Adrenal gland (tissue), 12 donors: ENCODE measurements around the gene SPDYE5. TPM values are rescaled to one million over a fixed set of nuclear protein-coding genes. Genes with fewer than 3 reads are reported as not detected.

ENCODE experiments used
- DNase-seq, 7 donors: peaks; one replicate each; pipeline ENCODE4 v3.0.0-alpha.2; 2019 to 2020
- H3K27ac ChIP-seq, 5 donors: fragments of 200-600 bp; sonication (generic) in 4 of 5; 1 replicate in 3 of 5; 2 replicates in 2 of 5; pipeline versions ENCODE4 v1.5.1 to v1.8.0; 2016 to 2020; ENCODE audit warnings: mild to moderate bottlenecking in 1 of 5
- H3K27me3 ChIP-seq: fragments of 200-600 bp; 2 replicates; pipeline ENCODE4 v1.8.0; 2021
- H3K36me3 ChIP-seq, 2 donors: fragments of 200-600 bp; replicated peaks in 1 of 2; 1 replicate in 1 of 2; 2 replicates in 1 of 2; pipeline versions ENCODE4 v1.5.1 to v1.8.0; 2018 to 2022
- H3K4me1 ChIP-seq, 2 donors: fragments of 200-600 bp; replicated peaks in 1 of 2; 1 replicate in 1 of 2; 2 replicates in 1 of 2; pipeline versions ENCODE4 v1.5.1 to v1.8.0; 2018 to 2021
- H3K4me3 ChIP-seq, 4 donors: fragments of 200-600 bp; sonication (generic) in 3 of 4; one replicate each; pipeline ENCODE4 v1.5.1; 2016 to 2018
- H3K9me3 ChIP-seq, 3 donors: fragments of 200-600 bp; sonication (generic) in 1 of 3; replicated peaks in 1 of 3; 1 replicate in 2 of 3; 2 replicates in 1 of 3; pipeline versions ENCODE4 v1.5.1 to v1.8.0; 2016 to 2021
- CTCF ChIP-seq, 6 experiments: fragments of 450-650 bp in 4 of 6; fragments of 200-600 bp in 2 of 6; sonication (generic) in 1 of 6; IDR thresholded peaks; 1 replicate in 5 of 6; 2 replicates in 1 of 6; pipeline versions ENCODE4 v1.5.1 to v1.8.0; 2016 to 2021; ENCODE audit warnings: antibody characterized with exemption in 6 of 6, mild to moderate bottlenecking in 2 of 6, moderate library complexity in 1 of 6
- POLR2A ChIP-seq, 2 donors: fragments of 450-650 bp; IDR thresholded peaks; one replicate each; pipeline ENCODE4 v1.6.1; 2017; ENCODE audit warnings: antibody characterized with exemption in 2 of 2, mild to moderate bottlenecking in 2 of 2, moderate library complexity in 1 of 2
- WGBS, 4 donors: extraction: QIAGEN DNeasy Blood & Tissue Kit in 2 of 4; methylation state at CpG; one replicate each; pipeline versions ENCODE4 v1.1.5 to v1.1.7; 2013 to 2017; 5-methylcytosine and 5-hydroxymethylcytosine counted together
- intact Hi-C, 2 donors: fragments of 100-400 bp; cut with DNase I; formaldehyde crosslinking; loops; one replicate each; pipeline versions ENCODE4 v1.14.1 to v1.15.0; 2022 to 2023
- polyA plus RNA-seq, 3 donors: library from polyadenylated mRNA; stranded (reverse); fragments of 200-250 nt in 2 of 3; fragments of 350-450 nt in 1 of 3; fragmentation: Illumina TruSeq in 1 of 3; extraction: RNeasy Lipid Tissue Mini Kit (QIAGEN cat#74804) in 1 of 3; gene quantifications; one replicate each; pipeline ENCODE4 v1.2.3, GENCODE V29; 2013 to 2014
- small RNA-seq, 2 donors: library from RNA; depleted of rRNA; stranded (forward); fragments of <200 nt; gene quantifications; one replicate each; pipeline ENCODE3, GENCODE V24; 2016
- total RNA-seq, 9 donors: library from RNA; depleted of rRNA in 4 of 9; stranded (reverse); fragments of >200 nt in 4 of 9; fragments of 120-200 nt in 1 of 9; fragmentation: NEBNext Ultra II Directional in 1 of 9; extraction: Animal tissue kit (Norgen Biotek cat#: 25700) in 1 of 9; gene quantifications; one replicate each; pipeline versions ENCODE4 v1.1.0 to v1.2.4, GENCODE V29; 2013 to 2023
- donor health status: healthy with polysubstance abuse.
- donor health status: Bipolar disorder and iron deficiency.
- donor health status: DM: yes; HTN: yes; CAD: no.
- donor health status: DM: no; HTN: no; CAD: no.
- donor health status: DM: no; HTN: no; CAD: no.
- donor health status: DM: yes; HTN: yes; CAD: no.

Gene SPDYE5
- total and polyA plus RNA-seq, 12 donors, result 0.07 to 0.24 (median 0.11) TPM; not detected in 9

GRCh38 chr7:75536940-75537538, 44.9 kb downstream of the SPDYE5 start:
- Histone ChIP-seq H3K4me3 (no peak overlapping the region), H3K9me3 (no peaks in the 10 kb centered on the region), H3K4me1 (no peaks in the 10 kb centered on the region), H3K27ac (no peak overlapping the region), H3K27me3 (no peaks in the 10 kb centered on the region), H3K36me3 (peaks cover 0 to 48% of the 10 kb centered on the region in 2 donors)
- 85 to 96% (median 91%) methylated on average over 12 to 18 of the region's 18 CpGs for WGBS, 4 donors
- TF ChIP-seq CTCF (IDR thresholded peaks at IDR 0.05) (no peak), POLR2A (IDR thresholded peaks at IDR 0.05) (no peak)
- intact Hi-C loops, result loop anchor here in 1 of 2 donors (10.0 kb wide), 1 partner anchor 108 kb away; no protein-coding TSS in a partner anchor
- DNase-seq, result no peak

- WGBS, 4 donors, result 86 to 96% (median 94%) methylated on average over 5 of the region's 5 CpGs
- TF ChIP-seq CTCF (IDR thresholded peaks at IDR 0.05), result no peak
- no peak for TF ChIP-seq POLR2A (IDR thresholded peaks at IDR 0.05)
- Histone ChIP-seq H3K36me3 (peaks cover 0 to 54% of the 10 kb centered on the region in 2 donors), H3K4me1 (no peaks in the 10 kb centered on the region), H3K9me3 (no peaks in the 10 kb centered on the region), H3K27me3 (no peaks in the 10 kb centered on the region), H3K27ac (no peak overlapping the region), H3K4me3 (no peak overlapping the region)
- no peak for DNase-seq
- intact Hi-C loops, result loop anchor here in 1 of 2 donors (10.0 kb wide), 1 partner anchor 107 kb away; no protein-coding TSS in a partner anchor
Measured at GRCh38 chr7:75537731-75538130, 45.6 kb downstream of the SPDYE5 start.

- no peak for TF ChIP-seq POLR2A (IDR thresholded peaks at IDR 0.05)
- TF ChIP-seq CTCF (IDR thresholded peaks at IDR 0.05), result no peak
- no peak overlapping the region for H3K27ac ChIP-seq
- no peak for DNase-seq
- no peaks in the 10 kb centered on the region for H3K27me3 ChIP-seq
- H3K9me3 ChIP-seq, result no peaks in the 10 kb centered on the region
- H3K36me3 ChIP-seq, result peaks cover 0 to 60% of the 10 kb centered on the region in 2 donors
- intact Hi-C loops, result no loop called here
- WGBS, 4 donors, result 87 to 90% (median 87%) methylated on average over 15 of the region's 15 CpGs
- H3K4me3 ChIP-seq, result no peak overlapping the region
- no peaks in the 10 kb centered on the region for H3K4me1 ChIP-seq
Measured at GRCh38 chr7:75546237-75547015, 54.3 kb downstream of the SPDYE5 start.

Small RNA genes within 50 kb of the gene (small RNA-seq; reads per million reads assigned to genes)
- 0 reads per million in 2 donors for gene AC211429.1
- gene RF00019, result 0 reads per million in 2 donors

Other genes starting within 250 kb of the SPDYE5 start
- gene TRIM73, start 96.7 kb upstream of the SPDYE5 start, total RNA-seq, result 10 to 100 TPM in 1 of 9 donors, 1 to 10 TPM in 8; 1.9 to 10.1 (median 7.3) TPM
- 10 to 100 TPM in 1 of 3 donors, 1 to 10 TPM in 1, under 1 TPM in 1; 0.13 to 22.6 (median 6.1) TPM for gene TRIM73, start 96.7 kb upstream of the SPDYE5 start, polyA plus RNA-seq
- 10 to 100 TPM in 8 of 9 donors, 1 to 10 TPM in 1; 9.7 to 46.3 (median 21.2) TPM for gene POM121C, start 6.0 kb upstream of the SPDYE5 start, total RNA-seq
- 10 to 100 TPM; 15.6 to 61.9 (median 29.4) TPM for gene POM121C, start 6.0 kb upstream of the SPDYE5 start, polyA plus RNA-seq
- 10 to 100 TPM; 24.3 to 48.9 (median 34.0) TPM for gene HIP1, start 246.6 kb downstream of the SPDYE5 start, total RNA-seq
- gene HIP1, start 246.6 kb downstream of the SPDYE5 start, polyA plus RNA-seq, result 10 to 100 TPM in 1 of 3 donors, 1 to 10 TPM in 2; 5.9 to 18.2 (median 9.7) TPM